Pancreas (tissue), 10 donors: ENCODE results near the gene RAP1GAP2. TPM values are rescaled to one million over a fixed set of nuclear protein-coding genes. Genes with fewer than 3 reads are reported as not detected.

Experiments
- ATAC-seq, 4 donors: fragments of 200-7000 bp; cut with Tn5 transposase; one replicate each; pipeline versions ENCODE4 v1.8.0 to v1.9.1; 2020; ENCODE audit warnings: mild to moderate bottlenecking in 4 of 4, moderate library complexity in 4 of 4
- DNase-seq, 6 donors: peaks; one replicate each; pipeline ENCODE4 v3.0.0-alpha.2; 2020
- FAIRE-seq: peaks from 2 replicates; lab custom pipeline; 2012; peaks lifted over from hg19 to GRCh38; lab: Jason Lieb, UNC
- H3K27ac ChIP-seq, 4 donors: fragments of 200-600 bp; sonication (generic); 1 replicate in 3 of 4; 2 replicates in 1 of 4; pipeline versions ENCODE4 v1.5.0 to v1.8.0; 2020
- H3K27me3 ChIP-seq, 4 donors: fragments of 200-600 bp; one replicate each; pipeline ENCODE4 v1.8.0; 2021
- H3K36me3 ChIP-seq, 3 donors: fragments of 200-600 bp; sonication (generic) in 1 of 3; one replicate each; pipeline versions ENCODE4 v1.5.0 to v1.8.0; 2020 to 2021
- H3K4me1 ChIP-seq, 3 donors: fragments of 200-600 bp; one replicate each; pipeline ENCODE4 v1.8.0; 2021
- H3K4me3 ChIP-seq, 4 donors: fragments of 200-600 bp; sonication (generic) in 2 of 4; one replicate each; pipeline versions ENCODE4 v1.5.0 to v1.8.0; 2020 to 2021
- H3K9me3 ChIP-seq, 4 donors: fragments of 200-600 bp; one replicate each; pipeline ENCODE4 v1.8.0; 2021
- CTCF ChIP-seq, 4 donors: fragments of 200-600 bp; sonication (generic) in 3 of 4; IDR thresholded peaks; one replicate each; pipeline versions ENCODE4 v1.5.0 to v1.8.0; 2021; ENCODE audit warnings: antibody characterized with exemption in 4 of 4
- WGBS, 2 donors: extraction: QIAGEN DNeasy Blood & Tissue Kit; methylation state at CpG; one replicate each; pipeline ENCODE4 v1.1.7; 2013; 5-methylcytosine and 5-hydroxymethylcytosine counted together
- intact Hi-C, 3 donors: fragments of 100-400 bp; cut with DNase I; formaldehyde crosslinking; loops; one replicate each; pipeline versions ENCODE4 v1.11.1 to v1.14.2; 2022
- polyA plus RNA-seq, 2 donors: library from polyadenylated mRNA; stranded (reverse); fragments of 200-250 nt; gene quantifications; one replicate each; pipeline ENCODE4 v1.2.3, GENCODE V29; 2013
- total RNA-seq, 6 donors: library from RNA; stranded (reverse); fragmentation: NEBNext Ultra II Directional in 4 of 6; extraction: Animal tissue kit (Norgen Biotek cat#: 25700) in 4 of 6; gene quantifications; one replicate each; pipeline versions ENCODE4 v1.2.1 to v1.2.4, GENCODE V29; 2021 to 2023
- donor health status: healthy with polysubstance abuse.
- donor health status: DM: no; HTN: no; CAD: no; lungs with moderate emphysema.
- donor health status: DM: no; HTN: no; CAD: no.
- donor health status: control.
- donor health status: control.
- donor health status: Bipolar disorder and iron deficiency.
- donor health status: DM: yes; HTN: yes; CAD: no.
- donor health status: DM: no; HTN: no; CAD: no.
- donor health status: DM: no; HTN: no; CAD: no.
- donor health status: DM: yes; HTN: yes; CAD: no.

Gene RAP1GAP2
- total and polyA plus RNA-seq, 8 donors, result 29.7 to 51.2 (median 43.0) TPM

- Histone ChIP-seq H3K9me3 (no peaks in the 10 kb centered on the region), H3K4me3 (no peak overlapping the region), H3K27ac (no peak overlapping the region), H3K4me1 (peaks cover 11 to 43% (median 35%) of the 10 kb centered on the region in 3 donors), H3K36me3 (no peaks in the 10 kb centered on the region), H3K27me3 (no peaks in the 10 kb centered on the region)
- DNase-seq (no peak), ATAC-seq (no peak), FAIRE-seq (no peak)
- intact Hi-C loops, result no loop called here
- 75 to 80% methylated on average over 11 of the region's 11 CpGs for WGBS, 2 donors
- TF ChIP-seq CTCF (IDR thresholded peaks at IDR 0.05), result no peak
Measured at GRCh38 chr17:2860883-2861282, 64.6 kb downstream of the RAP1GAP2 start.

GRCh38 chr17:2862197-2862596, 66.0 kb downstream of the RAP1GAP2 start:
- DNase-seq (no peak), FAIRE-seq (no peak), ATAC-seq (peak in 3 of 4 donors; percentile 20 to 24 (median 23))
- H3K4me3 ChIP-seq, result peak overlapping the region in 1 of 4 donors; percentile 43
- peak overlapping the region; percentile 11 to 70 (median 34) for H3K27ac ChIP-seq
- intact Hi-C loops, result no loop called here
- peaks cover 4 to 37% (median 34%) of the 10 kb centered on the region in 3 donors for H3K4me1 ChIP-seq
- no peak for TF ChIP-seq CTCF (IDR thresholded peaks at IDR 0.05)
- H3K36me3 ChIP-seq, result no peaks in the 10 kb centered on the region
- 41 to 43% methylated on average over 8 of the region's 8 CpGs for WGBS, 2 donors
- no peaks in the 10 kb centered on the region for H3K9me3 ChIP-seq
- no peaks in the 10 kb centered on the region for H3K27me3 ChIP-seq

- Histone ChIP-seq H3K27ac (peak overlapping the region; percentile 15 to 70 (median 45)), H3K4me3 (peak overlapping the region in 2 of 4 donors; percentile 10 to 43), H3K27me3 (no peaks in the 10 kb centered on the region), H3K9me3 (no peaks in the 10 kb centered on the region), H3K36me3 (no peaks in the 10 kb centered on the region), H3K4me1 (peaks cover 3 to 45% (median 31%) of the 10 kb centered on the region in 3 donors)
- intact Hi-C loops, result no loop called here
- DNase-seq, result peak in 3 of 6 donors; percentile 34 to 81 (median 57)
- 22 to 36% methylated on average over 4 of the region's 4 CpGs for WGBS, 2 donors
- no peak for TF ChIP-seq CTCF (IDR thresholded peaks at IDR 0.05)
- ATAC-seq, result peak; percentile 28 to 68 (median 54)
- FAIRE-seq, result no peak
Measured at GRCh38 chr17:2863204-2863603, 67.0 kb downstream of the RAP1GAP2 start.

- TF ChIP-seq CTCF (IDR thresholded peaks at IDR 0.05), result no peak
- Histone ChIP-seq H3K36me3 (no peaks in the 10 kb centered on the region), H3K4me3 (peak overlapping the region in 1 of 4 donors; percentile 43), H3K27me3 (no peaks in the 10 kb centered on the region), H3K4me1 (peaks cover 6 to 61% (median 43%) of the 10 kb centered on the region in 3 donors), H3K27ac (peak overlapping the region; percentile 38 to 70 (median 50)), H3K9me3 (no peaks in the 10 kb centered on the region)
- FAIRE-seq, result no peak
- WGBS, 2 donors, result 16 to 31% methylated on average over 3 of the region's 3 CpGs
- ATAC-seq, result peak; percentile 55 to 72 (median 64)
- intact Hi-C loops, result no loop called here
- peak in 4 of 6 donors; percentile 45 to 77 (median 70) for DNase-seq
Measured at GRCh38 chr17:2865228-2865627, 69.0 kb downstream of the RAP1GAP2 start.
